GM18870 (cell line): ENCODE data around the gene VTI1A.
"Not testable (repeated sequence)": the region's sequence is repeated elsewhere in the genome, so short reads cannot be mapped to it uniquely, and the experiment has no call there.

Experiments
- ATAC-seq: cut with Tn5 transposase; IDR thresholded peaks from one replicate; pipeline ENCODE4 v1.9.1; 2021; ENCODE audit warnings: moderate library complexity; ENCODE audit not compliant: unreplicated experiment

The VTI1A gene

GRCh38 chr10:112446855-112447619 lies at the start of gene VTI1A, which contains the start of gene ZDHHC6:
TSS of gene VTI1A (plus strand) at chr10:112447215. CDS start at chr10:112447374, 159 bp downstream.
TSS of gene ZDHHC6 (minus strand) at chr10:112446914. CDS start at chr10:112445436, 1,478 bp downstream.
- ATAC-seq = peak; percentile 87

- ATAC-seq = no peak
Measured at GRCh38 chr10:112397592-112397991, 49.4 kb upstream of the VTI1A start.

- no peak for ATAC-seq
Measured at GRCh38 chr10:112402917-112403316, 44.1 kb upstream of the VTI1A start.

GRCh38 chr10:112404617-112405016 lies 42.4 kb upstream of the VTI1A start:
- no peak for ATAC-seq

GRCh38 chr10:112406806-112407205 lies 40.2 kb upstream of the VTI1A start:
- ATAC-seq = not testable (repeated sequence)

- no peak for ATAC-seq
Measured at GRCh38 chr10:112407696-112408095, 39.3 kb upstream of the VTI1A start.

- no peak for ATAC-seq
Measured at GRCh38 chr10:112409299-112409698, 37.7 kb upstream of the VTI1A start.

- ATAC-seq = no peak
Measured at GRCh38 chr10:112409755-112410154, 37.3 kb upstream of the VTI1A start.

- ATAC-seq = no peak
Measured at GRCh38 chr10:112412696-112413095, 34.3 kb upstream of the VTI1A start.

GRCh38 chr10:112421731-112422130 lies 25.3 kb upstream of the VTI1A start:
- ATAC-seq = no peak

- no peak for ATAC-seq
Measured at GRCh38 chr10:112424651-112425050, 22.4 kb upstream of the VTI1A start.

- no peak for ATAC-seq
Measured at GRCh38 chr10:112426111-112426510, 20.9 kb upstream of the VTI1A start.

GRCh38 chr10:112429147-112429546 lies 17.9 kb upstream of the VTI1A start:
- ATAC-seq = no peak

- ATAC-seq = no peak
Measured at GRCh38 chr10:112429654-112430230, 17.3 kb upstream of the VTI1A start.

GRCh38 chr10:112433136-112433535 lies 13.9 kb upstream of the VTI1A start:
- ATAC-seq = no peak

GRCh38 chr10:112434988-112435619 lies 11.9 kb upstream of the VTI1A start:
- no peak for ATAC-seq

- ATAC-seq = no peak
Measured at GRCh38 chr10:112438356-112438755, 8.7 kb upstream of the VTI1A start.

GRCh38 chr10:112441520-112441919 lies 5.5 kb upstream of the VTI1A start:
- ATAC-seq = no peak

- no peak for ATAC-seq
Measured at GRCh38 chr10:112442063-112442462, 5.0 kb upstream of the VTI1A start.

GRCh38 chr10:112446055-112446854 lies 760 bp upstream of the VTI1A start:
- ATAC-seq = peak; percentile 44

GRCh38 chr10:112447620-112447928 lies 559 bp downstream of the VTI1A start:
- ATAC-seq = no peak
